Activated T-cell treated with anti-CD3 and anti-CD28 coated beads, Interleukin-2, amount 50 U/mL, for 24 hours (primary cell): ENCODE measurements around the gene CLTA.

ENCODE experiments used
- DNase-seq: peaks from one replicate; pipeline ENCODE4 v3.0.0-alpha.2; 2020
- H3K27ac Mint-ChIP-seq: 2 replicates; pipeline ENCODE4 v1.8.0; 2020; ENCODE audit warnings: mild to moderate bottlenecking, mixed read lengths
- H3K27me3 Mint-ChIP-seq: 2 replicates; pipeline ENCODE4 v1.8.0; 2020; ENCODE audit warnings: mixed read lengths
- H3K36me3 Mint-ChIP-seq: 2 replicates; pipeline ENCODE4 v1.8.0; 2020; ENCODE audit warnings: low read depth, mixed read lengths
- H3K4me1 Mint-ChIP-seq: 2 replicates; pipeline ENCODE4 v1.8.0; 2020; ENCODE audit warnings: low read depth, mixed read lengths
- H3K4me3 Mint-ChIP-seq: 2 replicates; pipeline ENCODE4 v1.8.0; 2020; ENCODE audit warnings: mild to moderate bottlenecking, moderate library complexity, mixed read lengths
- H3K9me3 Mint-ChIP-seq: 2 replicates; pipeline ENCODE4 v1.8.0; 2020; ENCODE audit warnings: mixed read lengths

Gene CLTA

GRCh38 chr9:36191290-36191645, 547 bp downstream of the CLTA start:
- peaks cover 48% of the 10 kb centered on the region for H3K36me3 Mint-ChIP-seq
- H3K4me3 Mint-ChIP-seq = peak overlapping the region; percentile 96
- peak overlapping the region; percentile 94 for H3K27ac Mint-ChIP-seq
- DNase-seq = no peak
- peaks cover 49% of the 10 kb centered on the region for H3K4me1 Mint-ChIP-seq
- no peaks in the 10 kb centered on the region for H3K9me3 Mint-ChIP-seq
- H3K27me3 Mint-ChIP-seq = peaks cover 3% of the 10 kb centered on the region

DNA sequence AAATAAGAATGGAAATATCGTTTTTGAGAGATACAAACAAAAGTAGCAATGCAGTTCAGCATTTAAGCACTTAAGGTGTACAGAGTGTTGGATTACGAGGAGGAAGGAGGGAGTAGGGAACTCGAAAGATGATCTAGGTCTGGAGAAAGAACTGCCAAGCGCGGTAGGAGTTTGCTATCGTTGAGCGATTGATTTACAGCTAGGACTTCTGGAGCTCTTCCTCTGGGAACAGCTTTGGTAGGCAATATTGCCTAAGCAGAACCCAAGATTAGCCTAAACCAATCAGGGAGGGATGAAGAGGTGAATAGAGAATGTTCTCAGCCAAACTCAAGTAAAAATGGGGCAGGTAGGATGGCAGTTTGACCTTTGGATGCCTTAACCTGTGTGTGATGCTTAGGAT, 965 bp downstream of the CLTA start:
- no peaks in the 10 kb centered on the region for H3K9me3 Mint-ChIP-seq
- peaks cover 52% of the 10 kb centered on the region for H3K4me1 Mint-ChIP-seq
- peaks cover 53% of the 10 kb centered on the region for H3K36me3 Mint-ChIP-seq
- H3K27me3 Mint-ChIP-seq = peaks cover 3% of the 10 kb centered on the region
- H3K27ac Mint-ChIP-seq = peak overlapping the region; percentile 94
- DNase-seq = no peak
- peak overlapping the region; percentile 96 for H3K4me3 Mint-ChIP-seq

DNA sequence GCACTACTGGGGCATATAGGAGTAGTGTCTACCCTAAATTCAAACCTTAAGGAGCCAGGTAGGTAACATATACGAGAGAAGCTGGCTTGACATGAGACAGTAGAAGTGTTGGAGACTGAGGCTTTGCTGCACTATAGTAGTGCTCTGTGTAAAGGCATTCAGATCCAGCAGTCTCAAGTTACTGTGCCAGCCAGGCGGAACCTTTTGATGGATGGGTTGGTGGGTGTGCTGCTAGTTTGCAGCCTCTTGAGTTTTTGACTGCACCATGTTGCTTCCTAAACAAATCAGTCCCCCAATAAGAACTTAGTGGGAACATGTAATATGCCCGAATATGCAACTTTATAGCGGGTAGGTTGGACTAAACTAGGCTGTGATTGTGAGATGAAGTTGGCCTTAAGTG, 1.5 kb downstream of the CLTA start:
- Mint-ChIP-seq H3K36me3 (peaks cover 58% of the 10 kb centered on the region), H3K4me3 (peak overlapping the region; percentile 96), H3K27ac (peak overlapping the region; percentile 94), H3K9me3 (no peaks in the 10 kb centered on the region), H3K4me1 (peaks cover 53% of the 10 kb centered on the region), H3K27me3 (peaks cover 3% of the 10 kb centered on the region)
- no peak for DNase-seq

DNA sequence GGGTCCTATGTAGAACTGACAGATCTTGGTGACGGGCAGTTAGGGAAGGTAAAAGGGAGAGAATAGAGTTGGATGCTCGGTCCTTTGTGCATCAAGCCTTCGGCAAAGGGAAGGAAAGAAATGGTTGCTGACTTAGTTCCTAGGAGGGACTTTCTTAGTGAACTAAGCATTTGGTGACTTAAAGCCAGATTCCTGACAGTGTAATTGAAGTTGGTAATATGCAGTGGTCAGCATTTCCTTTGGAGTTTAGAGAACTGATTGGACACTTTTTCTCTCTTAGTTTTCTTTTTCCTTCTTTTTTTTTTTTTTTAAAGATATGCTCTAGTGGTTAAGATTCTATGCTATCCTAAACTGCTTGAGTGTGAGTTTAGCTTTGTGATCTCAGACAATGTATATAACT, 2.3 kb downstream of the CLTA start:
- no peak for DNase-seq
- Mint-ChIP-seq H3K9me3 (no peaks in the 10 kb centered on the region), H3K4me3 (peak overlapping the region; percentile 96), H3K27ac (peak overlapping the region; percentile 66), H3K36me3 (peaks cover 66% of the 10 kb centered on the region), H3K4me1 (peaks cover 54% of the 10 kb centered on the region), H3K27me3 (peaks cover 3% of the 10 kb centered on the region)

GRCh38 chr9:36194326-36195000, 3.7 kb downstream of the CLTA start:
- Mint-ChIP-seq H3K27ac (peak overlapping the region; percentile 77), H3K27me3 (no peaks in the 10 kb centered on the region), H3K9me3 (no peaks in the 10 kb centered on the region), H3K4me3 (peak overlapping the region; percentile 96), H3K36me3 (peaks cover 78% of the 10 kb centered on the region), H3K4me1 (peaks cover 54% of the 10 kb centered on the region)
- no peak for DNase-seq

DNA sequence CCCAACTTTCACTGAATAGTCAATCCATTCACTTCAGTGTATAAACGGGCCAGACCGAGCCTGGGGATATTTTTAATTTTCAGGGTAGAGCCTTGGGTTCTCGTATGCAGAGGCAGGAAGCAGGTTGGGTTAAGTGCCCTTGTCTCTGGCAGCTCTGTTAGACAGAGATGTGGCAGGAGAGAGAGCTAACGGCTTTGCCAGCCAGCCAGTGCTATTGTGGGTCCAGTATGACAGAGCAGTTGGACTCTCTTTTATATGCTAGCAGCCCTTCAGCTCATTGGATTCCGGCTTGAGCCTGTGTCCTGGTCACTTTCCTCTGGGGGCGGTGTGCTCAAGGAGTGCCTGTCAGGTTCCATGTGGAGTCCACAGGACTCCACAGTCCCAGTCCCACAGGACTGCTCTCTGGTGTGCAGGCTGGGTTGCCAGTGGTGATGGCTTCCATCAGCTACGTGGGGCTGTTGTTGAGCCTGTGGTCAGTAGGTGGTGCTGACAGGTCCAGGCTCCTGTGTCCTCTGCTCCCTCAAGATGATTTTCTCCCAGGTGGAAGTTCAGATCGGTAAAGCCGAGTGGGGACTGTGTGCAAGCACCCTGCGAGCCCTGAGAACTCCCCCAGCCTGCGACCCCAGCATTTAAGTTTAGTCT, 14.3 kb downstream of the CLTA start:
- DNase-seq = no peak
- H3K4me3 Mint-ChIP-seq = no peak overlapping the region
- no peaks in the 10 kb centered on the region for H3K27me3 Mint-ChIP-seq
- H3K27ac Mint-ChIP-seq = peak overlapping the region; percentile 68
- peaks cover 45% of the 10 kb centered on the region for H3K4me1 Mint-ChIP-seq
- H3K9me3 Mint-ChIP-seq = no peaks in the 10 kb centered on the region
- peaks cover 99% of the 10 kb centered on the region for H3K36me3 Mint-ChIP-seq

DNA sequence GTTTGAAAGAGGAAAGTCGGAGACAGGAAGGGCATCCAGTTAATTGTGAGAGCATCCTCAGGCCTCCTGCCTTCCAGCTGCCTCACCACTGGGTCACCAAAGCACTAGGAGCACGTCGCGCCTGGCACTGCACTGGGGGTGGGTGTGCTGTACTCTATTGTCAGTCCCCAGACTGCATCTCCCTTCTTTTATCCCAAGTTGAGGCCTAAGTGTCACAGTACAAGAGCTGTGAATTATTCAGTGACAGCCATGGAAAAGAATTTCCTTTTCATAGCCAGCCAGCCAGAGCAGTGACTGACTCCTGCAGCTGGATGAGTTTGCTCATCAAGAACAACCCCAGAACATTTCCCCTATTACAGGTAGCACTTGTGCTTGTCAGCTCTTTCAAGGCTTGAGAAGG, 16.3 kb downstream of the CLTA start:
- Mint-ChIP-seq H3K4me3 (no peak overlapping the region), H3K27me3 (no peaks in the 10 kb centered on the region), H3K36me3 (peaks cover 100% of the 10 kb centered on the region), H3K4me1 (peaks cover 48% of the 10 kb centered on the region), H3K27ac (peak overlapping the region; percentile 93), H3K9me3 (no peaks in the 10 kb centered on the region)
- no peak for DNase-seq

DNA sequence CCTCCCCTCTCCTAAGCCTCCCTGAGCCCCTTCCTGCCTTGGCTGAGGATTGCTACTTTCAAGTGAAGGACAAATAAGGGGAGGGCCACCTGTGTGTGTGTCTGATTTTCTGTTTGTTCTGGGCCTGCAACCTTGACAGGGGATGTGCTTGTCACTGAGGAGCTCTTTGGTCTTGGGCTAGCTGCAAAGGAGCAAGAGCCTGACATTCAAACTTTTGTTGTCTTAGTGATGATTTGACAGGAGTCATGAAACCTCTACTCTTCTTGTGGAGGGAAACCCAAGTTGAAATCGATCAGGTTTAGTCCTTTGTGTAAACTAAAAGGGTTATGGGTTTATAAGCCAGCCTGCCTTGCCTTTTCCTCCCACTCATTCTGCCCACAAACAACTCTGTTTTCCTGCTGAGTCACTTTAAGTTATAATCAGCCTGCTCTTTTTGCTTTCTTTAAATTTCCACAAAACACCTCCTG, 16.9 kb downstream of the CLTA start:
- Mint-ChIP-seq H3K4me3 (peak overlapping the region; percentile 13), H3K27ac (peak overlapping the region; percentile 93), H3K36me3 (peaks cover 100% of the 10 kb centered on the region), H3K4me1 (peaks cover 48% of the 10 kb centered on the region), H3K9me3 (no peaks in the 10 kb centered on the region), H3K27me3 (no peaks in the 10 kb centered on the region)
- DNase-seq = no peak

- Mint-ChIP-seq H3K4me1 (peaks cover 58% of the 10 kb centered on the region), H3K36me3 (peaks cover 100% of the 10 kb centered on the region)
Measured at GRCh38 chr9:36208521-36209253, 18.0 kb downstream of the CLTA start.

DNA sequence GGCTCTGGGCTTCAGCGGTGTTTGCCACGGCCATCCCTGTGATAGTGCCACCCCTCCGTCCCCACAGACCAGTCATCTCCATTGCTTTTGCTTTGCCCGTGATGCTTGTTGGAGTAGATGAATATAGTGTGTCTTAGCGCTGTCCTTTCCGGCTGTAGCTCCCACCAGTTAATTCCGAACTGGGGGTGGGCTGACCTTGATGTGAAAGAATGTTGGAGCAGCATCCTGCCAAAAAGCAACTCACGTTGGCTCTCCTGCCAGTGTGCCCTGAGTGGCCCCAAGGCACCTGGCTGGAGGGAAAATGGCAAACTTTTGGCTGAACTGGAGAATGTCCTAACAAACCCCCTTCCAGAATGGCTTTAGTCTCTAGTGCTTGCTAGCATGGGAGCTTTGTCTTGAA, 20.0 kb downstream of the CLTA start:
- peaks cover 67% of the 10 kb centered on the region for H3K4me1 Mint-ChIP-seq
- H3K27ac Mint-ChIP-seq = no peak overlapping the region
- H3K4me3 Mint-ChIP-seq = no peak overlapping the region
- no peaks in the 10 kb centered on the region for H3K27me3 Mint-ChIP-seq
- H3K9me3 Mint-ChIP-seq = no peaks in the 10 kb centered on the region
- H3K36me3 Mint-ChIP-seq = peaks cover 100% of the 10 kb centered on the region
- no peak for DNase-seq

More at GRCh38 chr9:36208521-36209253, 18.0 kb downstream of the CLTA start:
- H3K9me3 Mint-ChIP-seq = no peaks in the 10 kb centered on the region
- no peak for DNase-seq
- H3K27me3 Mint-ChIP-seq = no peaks in the 10 kb centered on the region
- no peak overlapping the region for H3K4me3 Mint-ChIP-seq
- H3K27ac Mint-ChIP-seq = peak overlapping the region; percentile 93

- Mint-ChIP-seq H3K27me3 (no peaks in the 10 kb centered on the region), H3K9me3 (no peaks in the 10 kb centered on the region), H3K4me1 (peaks cover 64% of the 10 kb centered on the region), H3K4me3 (no peak overlapping the region), H3K36me3 (peaks cover 98% of the 10 kb centered on the region), H3K27ac (peak overlapping the region; percentile 39)
- DNase-seq = no peak
Measured at GRCh38 chr9:36211510-36211909, 20.8 kb downstream of the CLTA start.

- no peaks in the 10 kb centered on the region for H3K9me3 Mint-ChIP-seq
- no peak for DNase-seq
- no peaks in the 10 kb centered on the region for H3K27me3 Mint-ChIP-seq
- peaks cover 60% of the 10 kb centered on the region for H3K4me1 Mint-ChIP-seq
- H3K4me3 Mint-ChIP-seq = no peak overlapping the region
- peaks cover 97% of the 10 kb centered on the region for H3K36me3 Mint-ChIP-seq
- H3K27ac Mint-ChIP-seq = peak overlapping the region; percentile 72
Measured at GRCh38 chr9:36213387-36213786, 22.7 kb downstream of the CLTA start.

DNA sequence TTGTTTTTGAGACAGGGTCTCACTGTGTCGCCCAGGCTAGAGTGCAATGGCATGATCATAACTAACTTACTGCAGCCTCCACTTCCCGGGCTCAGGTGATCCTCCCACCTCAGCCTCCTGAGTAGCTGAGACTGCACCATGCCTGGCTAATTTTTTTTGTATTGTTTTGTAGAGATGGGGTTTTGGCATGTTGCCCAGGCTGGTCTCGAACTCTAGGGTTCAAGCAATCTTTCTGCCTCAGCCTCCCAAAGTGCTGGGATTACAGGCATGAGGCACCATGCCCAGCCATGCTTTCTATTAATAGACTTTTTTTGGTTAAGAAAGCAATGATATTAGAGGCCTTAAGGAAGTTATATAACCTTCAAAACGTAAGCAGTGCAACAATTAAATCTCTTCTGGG, 23.3 kb downstream of the CLTA start:
- peaks cover 60% of the 10 kb centered on the region for H3K4me1 Mint-ChIP-seq

GRCh38 chr9:36214571-36214970, 23.9 kb downstream of the CLTA start:
- peak overlapping the region; percentile 83 for H3K27ac Mint-ChIP-seq
- peaks cover 97% of the 10 kb centered on the region for H3K36me3 Mint-ChIP-seq
- DNase-seq = no peak
- no peaks in the 10 kb centered on the region for H3K27me3 Mint-ChIP-seq
- H3K4me3 Mint-ChIP-seq = no peak overlapping the region
- no peaks in the 10 kb centered on the region for H3K9me3 Mint-ChIP-seq
- peaks cover 58% of the 10 kb centered on the region for H3K4me1 Mint-ChIP-seq

More for the DNA sequence above, 23.3 kb downstream of the CLTA start:
- Mint-ChIP-seq H3K4me3 (no peak overlapping the region), H3K27me3 (no peaks in the 10 kb centered on the region), H3K27ac (peak overlapping the region; percentile 72), H3K36me3 (peaks cover 97% of the 10 kb centered on the region), H3K9me3 (no peaks in the 10 kb centered on the region)
- no peak for DNase-seq
